SU-DHL-6 (cell line): ENCODE results near the gene LRRC37A3.
"Not testable (repeated sequence)": the region's sequence is repeated elsewhere in the genome, so short reads cannot be mapped to it uniquely, and the experiment has no call there.

Experiments used
- EZH2phosphoT487 ChIP-seq: fragments of 200-600 bp; sonication (generic), shearing (Covaris generic); conservative IDR thresholded peaks from 2 replicates; pipeline ENCODE4 v1.6.1; 2018; ENCODE audit warnings: mild to moderate bottlenecking, antibody characterized with exemption, low read length, moderate library complexity, mixed read lengths
- TF ChIP-seq, protein P1 (sequence below): fragments of 200-600 bp; sonication (generic); IDR thresholded peaks from one replicate; pipeline ENCODE4 v1.5.1; 2017; ENCODE audit warnings: antibody characterized with exemption, mild to moderate bottlenecking, low read length, moderate library complexity; ENCODE audit not compliant: insufficient read depth, poor library complexity, severe bottlenecking

DNA sequence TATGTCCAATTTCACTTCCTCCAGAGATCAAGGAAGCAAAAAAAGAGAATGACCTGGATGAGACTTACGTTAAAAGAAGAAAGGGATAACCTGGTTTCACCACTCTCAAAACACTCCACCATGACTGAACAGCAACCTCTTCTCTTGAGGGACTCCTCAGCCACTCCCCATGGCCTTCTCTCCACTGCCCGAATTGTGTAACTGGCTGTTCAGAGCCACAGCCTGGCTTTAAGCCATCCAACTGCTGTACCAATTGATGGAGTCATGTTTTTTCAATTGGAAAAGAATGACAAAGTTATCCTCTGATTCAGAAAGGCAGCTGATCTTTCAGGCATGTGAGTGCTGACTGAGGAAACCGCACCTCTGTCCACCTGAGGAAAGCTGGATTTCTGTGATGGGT lies 85.2 kb downstream of the LRRC37A3 start:
- TF ChIP-seq, protein P1, sequence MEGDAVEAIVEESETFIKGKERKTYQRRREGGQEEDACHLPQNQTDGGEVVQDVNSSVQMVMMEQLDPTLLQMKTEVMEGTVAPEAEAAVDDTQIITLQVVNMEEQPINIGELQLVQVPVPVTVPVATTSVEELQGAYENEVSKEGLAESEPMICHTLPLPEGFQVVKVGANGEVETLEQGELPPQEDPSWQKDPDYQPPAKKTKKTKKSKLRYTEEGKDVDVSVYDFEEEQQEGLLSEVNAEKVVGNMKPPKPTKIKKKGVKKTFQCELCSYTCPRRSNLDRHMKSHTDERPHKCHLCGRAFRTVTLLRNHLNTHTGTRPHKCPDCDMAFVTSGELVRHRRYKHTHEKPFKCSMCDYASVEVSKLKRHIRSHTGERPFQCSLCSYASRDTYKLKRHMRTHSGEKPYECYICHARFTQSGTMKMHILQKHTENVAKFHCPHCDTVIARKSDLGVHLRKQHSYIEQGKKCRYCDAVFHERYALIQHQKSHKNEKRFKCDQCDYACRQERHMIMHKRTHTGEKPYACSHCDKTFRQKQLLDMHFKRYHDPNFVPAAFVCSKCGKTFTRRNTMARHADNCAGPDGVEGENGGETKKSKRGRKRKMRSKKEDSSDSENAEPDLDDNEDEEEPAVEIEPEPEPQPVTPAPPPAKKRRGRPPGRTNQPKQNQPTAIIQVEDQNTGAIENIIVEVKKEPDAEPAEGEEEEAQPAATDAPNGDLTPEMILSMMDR: not testable (repeated sequence)
- not testable (repeated sequence) for TF ChIP-seq EZH2phosphoT487
